Liver (tissue), 9 donors: ENCODE results near the gene ADAMTS2. TPM values are rescaled to one million over a fixed set of nuclear protein-coding genes. Genes with fewer than 3 reads are reported as not detected.

Experiments
- DNase-seq: peaks from one replicate; pipeline ENCODE4 v3.0.0-alpha.2; 2017; ENCODE audit warnings: low spot score
- H3K27ac ChIP-seq, 2 donors: one replicate each; pipeline ENCODE4 v1.7.0; 2013; ENCODE audit warnings: inconsistent platforms in 2 of 2, low read length in 2 of 2, control low read depth in 1 of 2, low read depth in 1 of 2, mild to moderate bottlenecking in 1 of 2
- H3K27me3 ChIP-seq, 4 donors: one replicate each; pipeline versions ENCODE4 v1.6.1 to v1.7.0; 2013; ENCODE audit warnings: low read length in 3 of 4, inconsistent platforms in 1 of 4, mild to moderate bottlenecking in 1 of 4, moderate library complexity in 1 of 4; ENCODE audit not compliant: control insufficient read depth in 4 of 4, insufficient read depth in 4 of 4
- H3K36me3 ChIP-seq, 4 donors: one replicate each; pipeline versions ENCODE4 v1.6.1 to v1.7.0; 2013; ENCODE audit warnings: low read length in 3 of 4, mild to moderate bottlenecking in 3 of 4, low read depth in 1 of 4, moderate library complexity in 1 of 4; ENCODE audit not compliant: control insufficient read depth in 4 of 4, insufficient read depth in 3 of 4
- H3K4me1 ChIP-seq, 4 donors: one replicate each; pipeline versions ENCODE4 v1.6.1 to v1.7.0; 2013; ENCODE audit warnings: low read length in 3 of 4, mild to moderate bottlenecking in 3 of 4, moderate library complexity in 1 of 4; ENCODE audit not compliant: control insufficient read depth in 4 of 4, insufficient read depth in 4 of 4
- H3K4me3 ChIP-seq, 3 donors: one replicate each; pipeline versions ENCODE4 v1.6.1 to v1.7.0; 2013; ENCODE audit warnings: low read length in 3 of 3, control low read depth in 1 of 3, low read depth in 1 of 3, mild to moderate bottlenecking in 1 of 3
- H3K9ac ChIP-seq, 2 donors: one replicate each; pipeline ENCODE4 v1.7.0; 2013; ENCODE audit warnings: low read length in 2 of 2, mild to moderate bottlenecking in 2 of 2, moderate library complexity in 2 of 2, control low read depth in 1 of 2, low read depth in 1 of 2
- H3K9me3 ChIP-seq, 4 donors: one replicate each; pipeline versions ENCODE4 v1.6.1 to v1.7.0; 2013; ENCODE audit warnings: low read length in 3 of 4; ENCODE audit not compliant: control insufficient read depth in 4 of 4
- ATF3 ChIP-seq: IDR thresholded peaks from 2 replicates; pipeline ENCODE4 v1.6.1; 2016; ENCODE audit warnings: antibody characterized with exemption
- CTCF ChIP-seq: fragments of 150-350 bp; IDR thresholded peaks from 2 replicates; pipeline ENCODE4 v1.5.1; 2017; ENCODE audit warnings: improper control_type of control experiment, low read depth, low read length; ENCODE audit not compliant: missing input control
- EGR1 ChIP-seq, 2 donors: IDR thresholded peaks; 2 replicates each; pipeline ENCODE4 v1.6.1; 2016 to 2018; ENCODE audit warnings: antibody characterized with exemption in 2 of 2, low read depth in 2 of 2
- FOXA1 ChIP-seq: IDR thresholded peaks from 2 replicates; pipeline ENCODE4 v1.6.1; 2016; ENCODE audit warnings: antibody characterized with exemption
- FOXA2 ChIP-seq: IDR thresholded peaks from 2 replicates; pipeline ENCODE4 v1.6.1; 2016; ENCODE audit warnings: antibody characterized with exemption
- GABPA ChIP-seq, 2 donors: IDR thresholded peaks in 1 of 2; conservative IDR thresholded peaks in 1 of 2; 2 replicates each; pipeline ENCODE4 v1.6.1; 2016; ENCODE audit warnings: antibody characterized with exemption in 2 of 2, mild to moderate bottlenecking in 1 of 2, moderate library complexity in 1 of 2
- HNF4A ChIP-seq, 2 donors: conservative IDR thresholded peaks; 2 replicates each; pipeline ENCODE4 v1.6.1; 2016; ENCODE audit warnings: antibody characterized with exemption in 2 of 2, mild to moderate bottlenecking in 2 of 2
- HNF4G ChIP-seq: IDR thresholded peaks from 2 replicates; pipeline ENCODE4 v1.6.1; 2016; ENCODE audit warnings: antibody characterized with exemption
- JUND ChIP-seq, 2 donors: IDR thresholded peaks; 2 replicates each; pipeline ENCODE4 v1.6.1; 2016; ENCODE audit warnings: antibody characterized with exemption in 2 of 2
- MAX ChIP-seq: IDR thresholded peaks from 2 replicates; pipeline ENCODE4 v1.6.1; 2016; ENCODE audit warnings: antibody characterized with exemption
- NR2F2 ChIP-seq: IDR thresholded peaks from 2 replicates; pipeline ENCODE4 v1.6.1; 2016; ENCODE audit warnings: antibody characterized with exemption
- RAD21 ChIP-seq, 2 donors: IDR thresholded peaks; 2 replicates each; pipeline ENCODE4 v1.6.1; 2016; ENCODE audit warnings: antibody characterized with exemption in 2 of 2, mild to moderate bottlenecking in 2 of 2
- REST ChIP-seq: IDR thresholded peaks from 2 replicates; pipeline ENCODE4 v1.6.1; 2016; ENCODE audit warnings: antibody characterized with exemption, mild to moderate bottlenecking
- RXRA ChIP-seq, 2 donors: IDR thresholded peaks; 2 replicates each; pipeline ENCODE4 v1.6.1; 2017 to 2018; ENCODE audit warnings: antibody characterized with exemption in 2 of 2, mild to moderate bottlenecking in 1 of 2
- SP1 ChIP-seq: IDR thresholded peaks from 2 replicates; pipeline ENCODE4 v1.6.1; 2018; ENCODE audit warnings: antibody characterized with exemption, mild to moderate bottlenecking
- TAF1 ChIP-seq: conservative IDR thresholded peaks from 2 replicates; pipeline ENCODE4 v1.6.1; 2016; ENCODE audit warnings: antibody characterized with exemption, mild to moderate bottlenecking
- YY1 ChIP-seq: IDR thresholded peaks from 2 replicates; pipeline ENCODE4 v1.6.1; 2016; ENCODE audit warnings: antibody characterized with exemption, mild to moderate bottlenecking
- ZBTB33 ChIP-seq: IDR thresholded peaks from 2 replicates; pipeline ENCODE4 v1.6.1; 2016; ENCODE audit warnings: antibody characterized with exemption
- WGBS: extraction: QIAGEN DNeasy Blood & Tissue Kit; methylation state at CpG from one replicate; pipeline ENCODE4 v1.1.7; 2013; 5-methylcytosine and 5-hydroxymethylcytosine counted together
- polyA plus RNA-seq, 2 donors: library from polyadenylated mRNA; stranded (reverse) in 1 of 2; unstranded in 1 of 2; fragments of 200-250 nt in 1 of 2; fragments of >200 nt in 1 of 2; fragmentation: Nextera tagmentation in 1 of 2; extraction: Ambion mirVana in 1 of 2; gene quantifications; one replicate each; pipeline versions ENCODE4 v1.2.1 to v1.2.3, GENCODE V29; 2013 to 2015
- total RNA-seq, 2 donors: library from RNA; depleted of rRNA; stranded (reverse); fragments of >200 nt; gene quantifications; one replicate each; pipeline ENCODE4 v1.2.3, GENCODE V29; 2014
- donor health status: healthy.
- donor health status: healthy.
- donor health status: healthy.
- donor health status: healthy.
- donor health status: healthy.

The ADAMTS2 gene
- total and polyA plus RNA-seq, 4 donors = 2.7 to 24.3 (median 12.0) TPM

DNA sequence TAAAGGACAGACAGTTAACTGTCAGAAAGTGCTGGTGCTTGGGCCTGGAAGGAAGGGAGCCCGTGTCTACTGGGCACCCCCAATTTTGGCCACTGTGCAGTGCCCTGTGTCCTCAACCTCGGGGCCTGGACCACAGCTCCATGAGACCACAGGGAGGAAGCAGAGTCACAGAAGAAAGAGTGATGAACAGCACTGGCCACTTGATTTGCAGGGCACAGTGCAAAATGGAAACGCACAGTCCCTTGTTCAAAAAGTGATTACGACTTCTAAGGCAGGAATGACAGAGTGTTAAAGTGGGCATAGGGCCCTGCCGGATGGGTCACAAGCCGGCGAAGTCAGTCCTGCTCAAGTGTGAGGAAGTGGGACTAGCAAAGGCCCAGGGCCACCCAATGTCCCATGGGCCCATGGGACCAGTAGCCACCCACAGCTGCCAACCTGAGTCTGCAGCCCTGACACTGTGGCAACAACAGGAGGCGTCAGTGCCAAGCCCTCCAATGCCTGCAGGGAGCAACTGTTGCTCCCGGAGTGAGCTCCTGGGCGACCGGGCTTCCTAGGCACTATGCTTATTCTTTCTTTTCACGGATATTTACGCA lies 85.4 kb downstream of the ADAMTS2 start:
- WGBS = 88% methylated on average over 13 of the region's 13 CpGs
- Histone ChIP-seq H3K27ac (no peak overlapping the region), H3K27me3 (no peaks in the 10 kb centered on the region), H3K4me3 (no peak overlapping the region), H3K9me3 (no peaks in the 10 kb centered on the region), H3K9ac (no peak overlapping the region), H3K36me3 (no peaks in the 10 kb centered on the region), H3K4me1 (peaks cover 0 to 7% (median 4%) of the 10 kb centered on the region in 4 donors)
- DNase-seq = no peak
- no peak for TF ChIP-seq NR2F2
- TF ChIP-seq RAD21 (IDR thresholded peaks at IDR 0.05) = no peak
- no peak for TF ChIP-seq CTCF
- no peak for TF ChIP-seq FOXA1
- no peak for TF ChIP-seq YY1
- TF ChIP-seq JUND (IDR thresholded peaks at IDR 0.05) = no peak
- TF ChIP-seq SP1 = no peak
- TF ChIP-seq TAF1 = no peak
- no peak for TF ChIP-seq ATF3
- TF ChIP-seq EGR1 (IDR thresholded peaks at IDR 0.05; ENCODE audit: low read depth in 2 of 2) = no peak
- no peak for TF ChIP-seq ZBTB33
- TF ChIP-seq MAX = no peak
- TF ChIP-seq RXRA (IDR thresholded peaks at IDR 0.05) = no peak
- no peak for TF ChIP-seq HNF4A (conservative IDR thresholded peaks at IDR 0.05)
- no peak for TF ChIP-seq REST
- TF ChIP-seq FOXA2 = no peak
- no peak for TF ChIP-seq GABPA (IDR thresholded peaks at IDR 0.05 in 1 of 2, conservative IDR thresholded peaks at IDR 0.05 in 1 of 2)
- TF ChIP-seq HNF4G = no peak
